K562 (cell line): Measurements from ENCODE around the gene DYNC1H1. TPM values are rescaled to one million over a fixed set of nuclear protein-coding genes. Genes with fewer than 3 reads are reported as not detected.

Experiments used
- ATAC-seq: fragments of 200-7000 bp; cut with Tn5 transposase; 3 replicates; pipeline ENCODE4 v1.9.1; 2020; ENCODE audit warnings: moderate library complexity
- BruUV-seq: library from RNA; stranded (reverse); fragments of 400-500 nt; replicated peaks from 2 replicates; lab custom pipeline; 2021; lab: Mats Ljungman, UMichigan
- CTCF ChIA-PET: fragments of 300-600 bp; formaldehyde crosslinking; extraction: SDS; loops from one replicate; lab custom pipeline; 2021; ENCODE audit warnings: low intra/inter-chr PET ratio; lab: Yijun Ruan, JAX
- POLR2A ChIA-PET: fragments of 300-600, 350-650 bp; sonication (Branson Sonifier 250); formaldehyde crosslinking; extraction: SDS; loops from one replicate; lab custom pipeline; 2021; ENCODE audit warnings: antibody characterized with exemption, inconsistent platforms; lab: Yijun Ruan, JAX
- DNase-seq, 4 experiments: peaks; one replicate each; pipeline versions ENCODE4 v3.0.0 to v3.0.0-alpha.2; 2011 to 2018; ENCODE audit warnings: low spot score in 3 of 4, mixed read lengths in 3 of 4; ENCODE audit errors: extremely low read depth in 1 of 4
- FAIRE-seq: peaks from 2 replicates; lab custom pipeline; 2011; peaks lifted over from hg19 to GRCh38; lab: Jason Lieb, UNC
- H2AFZ ChIP-seq: 2 replicates; pipeline ENCODE4 v1.6.0; 2011; ENCODE audit warnings: low read depth, low read length, control low read depth, inconsistent platforms
- H3K27ac ChIP-seq: fragments of 200-600 bp; 3 replicates; pipeline ENCODE4 v1.8.0; 2011; ENCODE audit warnings: low read depth, mild to moderate bottlenecking, control low read depth, inconsistent platforms, low read length, moderate library complexity, mixed read lengths; ENCODE audit errors: extremely low read depth
- H3K27me3 ChIP-seq, 2 experiments: fragments of 300-600 bp in 1 of 2; 2 replicates in 1 of 2; 3 replicates in 1 of 2; pipeline versions ENCODE4 v1.6.0 to v1.8.0; 2011; ENCODE audit warnings: inconsistent platforms in 2 of 2, low read length in 2 of 2, mild to moderate bottlenecking in 1 of 2, mixed read lengths in 1 of 2, moderate library complexity in 1 of 2; ENCODE audit not compliant: control insufficient read depth in 2 of 2, insufficient read depth in 2 of 2
- H3K36me3 ChIP-seq: fragments of 300-600 bp; 3 replicates; pipeline ENCODE4 v1.8.0; 2011; ENCODE audit warnings: mild to moderate bottlenecking, low read length, inconsistent platforms; ENCODE audit not compliant: control insufficient read depth, insufficient read depth
- H3K4me1 ChIP-seq, 2 experiments: fragments of 200-600 bp in 1 of 2; replicated peaks in 1 of 2; 2 replicates in 1 of 2; 3 replicates in 1 of 2; pipeline versions ENCODE4 v1.5.1 to v1.8.0; 2011; ENCODE audit warnings: inconsistent platforms in 2 of 2, low read length in 2 of 2, mild to moderate bottlenecking in 1 of 2, mixed read lengths in 1 of 2, moderate library complexity in 1 of 2; ENCODE audit not compliant: control insufficient read depth in 2 of 2, insufficient read depth in 2 of 2
- H3K4me2 ChIP-seq: 2 replicates; pipeline ENCODE4 v1.6.1; 2011; ENCODE audit warnings: low read length, control low read depth, inconsistent platforms, mixed read lengths; ENCODE audit not compliant: insufficient read depth
- H3K4me3 ChIP-seq: fragments of 200-600 bp; sonication (generic), shearing (Covaris generic); 2 replicates; pipeline ENCODE4 v1.5.1; 2016; ENCODE audit warnings: control low read depth, inconsistent platforms
- H3K79me2 ChIP-seq: fragments of 200-600 bp; 3 replicates; pipeline ENCODE4 v1.8.0; 2011; ENCODE audit warnings: low read length, inconsistent platforms; ENCODE audit not compliant: control insufficient read depth, insufficient read depth
- H3K9ac ChIP-seq, 2 experiments: 2 replicates each; pipeline versions ENCODE4 v1.6.0 to v1.6.1; 2011; ENCODE audit warnings: low read depth in 2 of 2, low read length in 2 of 2, control low read depth in 1 of 2, inconsistent platforms in 1 of 2, mild to moderate bottlenecking in 1 of 2, mixed read lengths in 1 of 2; ENCODE audit not compliant: insufficient read depth in 1 of 2
- H3K9me1 ChIP-seq: one replicate; pipeline ENCODE4 v1.6.0; 2011; ENCODE audit warnings: inconsistent platforms, mild to moderate bottlenecking, low read length, moderate library complexity; ENCODE audit not compliant: control insufficient read depth, insufficient read depth
- H3K9me3 ChIP-seq: replicated peaks from 2 replicates; pipeline ENCODE4 v1.5.1; 2011; ENCODE audit warnings: low read depth, low read length, inconsistent platforms; ENCODE audit not compliant: control insufficient read depth, insufficient read depth
- H4K20me1 ChIP-seq: replicated peaks from 2 replicates; pipeline ENCODE4 v1.6.1; 2011; ENCODE audit warnings: low read length, inconsistent platforms, mixed read lengths; ENCODE audit not compliant: control insufficient read depth, insufficient read depth
- BRF1 ChIP-seq: IDR thresholded peaks from 3 replicates; pipeline ENCODE4 v1.6.1; 2011; ENCODE audit warnings: borderline replicate concordance, mild to moderate bottlenecking; ENCODE audit not compliant: insufficient read length; ENCODE audit errors: extremely low read depth
- CAMTA2 ChIP-seq: fragments of 250-450 bp; sonication (Bioruptor Pico); conservative IDR thresholded peaks from 2 replicates; pipeline ENCODE4 v1.5.1; 2022
- CBX1 ChIP-seq: sonication (generic); IDR thresholded peaks from 2 replicates; pipeline ENCODE4 v1.6.1; 2016; ENCODE audit warnings: antibody characterized with exemption, low read depth, mild to moderate bottlenecking
- GTF2A2 ChIP-seq: IDR thresholded peaks from 2 replicates; pipeline ENCODE4 v1.6.1; 2016; ENCODE audit warnings: mild to moderate bottlenecking, missing genetic modification characterization, missing compliant biosample characterization
- HNRNPH1 ChIP-seq: fragments of 200-400 bp; formaldehyde crosslinking; optimal IDR thresholded peaks from 2 replicates; pipeline ENCODE3; 2017; ENCODE audit warnings: low read depth, mild to moderate bottlenecking, low read length, moderate library complexity
- HNRNPLL ChIP-seq: fragments of 200-400 bp; formaldehyde crosslinking; IDR thresholded peaks from 2 replicates; pipeline ENCODE4 v1.6.1; 2017; ENCODE audit warnings: low read length, low read depth, mild to moderate bottlenecking; ENCODE audit not compliant: poor library complexity, severe bottlenecking
- HOXB6 ChIP-seq: fragments of 250-450 bp; sonication (Bioruptor Pico); IDR thresholded peaks from 2 replicates; pipeline ENCODE4 v1.5.1; 2022; ENCODE audit warnings: mild to moderate bottlenecking, borderline replicate concordance
- MCM7 ChIP-seq, 2 experiments: fragments of 450-650 bp; IDR thresholded peaks; 2 replicates each; pipeline ENCODE4 v1.6.1; 2016 to 2018
- NELFE ChIP-seq: IDR thresholded peaks from 2 replicates; pipeline ENCODE4 v1.6.1; 2011; ENCODE audit warnings: mild to moderate bottlenecking; ENCODE audit not compliant: insufficient read depth, insufficient read length
- POLR2B ChIP-seq: fragments of 450-650 bp; IDR thresholded peaks from 2 replicates; pipeline ENCODE4 v1.6.1; 2018; ENCODE audit warnings: low read depth; ENCODE audit not compliant: partially characterized antibody
- RBM25 ChIP-seq: fragments of 200-400 bp; formaldehyde crosslinking; IDR thresholded peaks from 2 replicates; pipeline ENCODE4 v1.6.1; 2018; ENCODE audit warnings: low read length, low read depth, moderate library complexity; ENCODE audit not compliant: severe bottlenecking
- RCOR1 ChIP-seq, 2 experiments: IDR thresholded peaks; 2 replicates each; pipeline ENCODE4 v1.6.1; 2012; ENCODE audit warnings: low read depth in 2 of 2, low read length in 2 of 2, borderline replicate concordance in 1 of 2, improper control_type of control experiment in 1 of 2
- RUNX1 ChIP-seq: sonication (generic); IDR thresholded peaks from 2 replicates; pipeline ENCODE4 v1.6.1; 2016; ENCODE audit warnings: antibody characterized with exemption, low read depth
- TAF1 ChIP-seq: IDR thresholded peaks from 2 replicates; pipeline ENCODE4 v1.6.1; 2011; ENCODE audit warnings: mild to moderate bottlenecking, low read length, moderate library complexity; ENCODE audit not compliant: insufficient read depth, control insufficient read depth, severe bottlenecking; ENCODE audit errors: extremely low read depth
- THRAP3 ChIP-seq: fragments of 450-650 bp; IDR thresholded peaks from 2 replicates; pipeline ENCODE4 v1.6.1; 2016; ENCODE audit warnings: mild to moderate bottlenecking, inconsistent platforms, borderline replicate concordance
- ZNF77 ChIP-seq: fragments of 250-450 bp; sonication (Bioruptor Pico); IDR thresholded peaks from 2 replicates; pipeline ENCODE4 v1.5.0; 2020
- WGBS: fragments of 100-300 bp; shearing (Covaris generic); methylation state at CpG from one replicate; pipeline ENCODE4 v1.1.6; 2016; ENCODE audit warnings: low coverage, mixed read lengths; ENCODE audit not compliant: insufficient coverage; ENCODE audit errors: missing lambda C conversion rate; 5-methylcytosine and 5-hydroxymethylcytosine counted together
- in situ Hi-C: fragments of 300-500 bp; cut with MboI; formaldehyde crosslinking; loops from 4 replicates; pipeline ENCODE4 v1.15.0; 2018; ENCODE audit warnings: inconsistent platforms, mixed read lengths
- intact Hi-C: fragments of 100-400 bp; cut with micrococcal nuclease; formaldehyde crosslinking; loops from 2 replicates; pipeline ENCODE4 v1.14.2; 2022
- polyA plus RNA-seq, 8 experiments: library from polyadenylated mRNA; depleted of rRNA in 4 of 8; stranded (reverse) in 5 of 8; unstranded in 3 of 8; fragments of >200 nt; fragmentation: Nextera tagmentation in 2 of 8; fragmentation: Illumina TruSeq in 1 of 8; extraction: Ambion mirVana in 2 of 8; extraction: Trizol in 1 of 8; gene quantifications; 2 replicates each; pipeline versions ENCODE4 v1.2.1 to v1.2.3, GENCODE V29; 2011 to 2014; ENCODE audit warnings: inconsistent platforms in 1 of 8, missing spikeins in 1 of 8
- total RNA-seq, 7 experiments: library from RNA; depleted of rRNA in 6 of 7; stranded (reverse); fragments of >200 nt in 6 of 7; fragmentation: Illumina TruSeq in 2 of 7; extraction: Trizol in 2 of 7; gene quantifications; 2 replicates each; pipeline versions ENCODE4 v1.2.1 to v1.2.3, GENCODE V29; 2011 to 2021; ENCODE audit warnings: low replicate concordance in 1 of 7

Gene DYNC1H1
- total and polyA plus RNA-seq, 9 of the 15 experiments (the other 6 are each of a cell fraction or from before 2014, with no cell fraction given): 31.9 to 335 (median 115) TPM

GRCh38 chr14:101934601-101935150, 29.7 kb upstream of the DYNC1H1 start:
- CTCF ChIA-PET: no interaction called here
- no peak overlapping the region for H3K4me3 ChIP-seq

GRCh38 chr14:101937926-101938767, 26.2 kb upstream of the DYNC1H1 start:
- H3K9me3 ChIP-seq: no peaks in the 10 kb centered on the region
- peak overlapping the region; percentile 69 for H2AFZ ChIP-seq
- ChIA-PET POLR2A (interaction anchor here (1.7 kb wide), 1 partner anchor 9 kb away, joined by 5 read pairs; no protein-coding TSS in a partner anchor), CTCF (no interaction called here)
- H3K27me3 ChIP-seq: no peaks in the 10 kb centered on the region
- intact Hi-C loops: no loop called here
- in situ Hi-C loops: no loop called here
- H3K9ac ChIP-seq: peak overlapping the region in 1 of 2 experiments; percentile 58; a peak in 1 of 4 replicates
- no peak overlapping the region for H3K4me3 ChIP-seq
- BruUV-seq: no TSS peak
- H4K20me1 ChIP-seq: no peaks in the 10 kb centered on the region
- H3K9me1 ChIP-seq: no peaks in the 10 kb centered on the region
- peak overlapping the region; percentile 72 for H3K4me2 ChIP-seq
- ATAC-seq: no peak
- no peaks in the 10 kb centered on the region for H3K36me3 ChIP-seq
- peak in 2 of 4 experiments; percentile 41 to 44 for DNase-seq
- no peak for FAIRE-seq
- 13% methylated on average over 4 of the region's 13 CpGs for WGBS
- peaks cover 3 to 9% of the 10 kb centered on the region in 2 experiments; a peak in 3 of 5 replicates for H3K4me1 ChIP-seq
- H3K79me2 ChIP-seq: no peaks in the 10 kb centered on the region
- no peak overlapping the region for H3K27ac ChIP-seq
- TF ChIP-seq RBM25 (peak; percentile 77), ZNF77 (no peak), THRAP3 (no peak), MCM7 (IDR thresholded peaks at IDR 0.05) (no peak), BRF1 (no peak), GTF2A2 (tag) (no peak), TAF1 (no peak), CBX1 (0 out of 2 replicates have a peak, but pooled peaks have one; percentile 27), CAMTA2 (no peak), NELFE (no peak), HNRNPH1 (no peak), HOXB6 (CRISPR knock-in tag) (no peak), POLR2B (no peak), RCOR1 (IDR thresholded peaks at IDR 0.05; ENCODE audit: borderline replicate concordance in 1 of 2, low read depth in 2 of 2, low read length in 2 of 2) (peak in 1 of 2 experiments; percentile 64; a peak in 2 of 4 replicates), RUNX1 (no peak)

More at GRCh38 chr14:101934601-101935150, 29.7 kb upstream of the DYNC1H1 start:
- POLR2A ChIA-PET: interaction anchor here (0.8 kb wide), 1 partner anchor 11 kb away, joined by 5 read pairs; no protein-coding TSS in a partner anchor
- in situ Hi-C loops: no loop called here
- intact Hi-C loops: no loop called here
- Histone ChIP-seq H4K20me1 (no peaks in the 10 kb centered on the region), H3K27ac (no peak overlapping the region), H3K9ac (no peak overlapping the region), H3K79me2 (no peaks in the 10 kb centered on the region), H2AFZ (no peak overlapping the region), H3K27me3 (no peaks in the 10 kb centered on the region), H3K4me1 (peaks cover 5 to 21% of the 10 kb centered on the region in 2 experiments; a peak in 4 of 5 replicates), H3K36me3 (no peaks in the 10 kb centered on the region), H3K9me3 (no peaks in the 10 kb centered on the region)
- ATAC-seq: no peak
- no peak for DNase-seq
- BruUV-seq: no TSS peak
- TF ChIP-seq HNRNPLL: no peak
- TF ChIP-seq, all 486 proteins: peak for 0
- WGBS: 78% methylated on average over 14 of the region's 14 CpGs
- no peak overlapping the region for H3K4me2 ChIP-seq
- no peaks in the 10 kb centered on the region for H3K9me1 ChIP-seq
- no peak for FAIRE-seq
